Measurements from ENCODE around the gene CITED2. TPM values are rescaled to one million over a fixed set of nuclear protein-coding genes. Genes with fewer than 3 reads are reported as not detected.

Gene CITED2
- total RNA-seq, 1 experiment from 2014 or later, result 110 TPM

- no CpG with 5 or more reads among the region's 5 CpGs for WGBS (ENCODE audit: extremely low coverage, insufficient read length, low lambda C conversion rate)
- no peaks in the 10 kb centered on the region for H3K27me3 Mint-ChIP-seq (ENCODE audit: low read depth)
Measured at GRCh38 chr6:139327038-139327437, 47.4 kb downstream of the CITED2 start.

More at GRCh38 chr6:139327038-139327437, 47.4 kb downstream of the CITED2 start:
- Histone ChIP-seq H3K9me3 (ENCODE audit: control insufficient read depth, low read depth, low read length) (no peaks in the 10 kb centered on the region), H4K8ac (replicated peaks; ENCODE audit: insufficient read length, low read depth, low read length) (no peak overlapping the region), H3K27ac (ENCODE audit: insufficient read length, low read depth, low read length) (no peak overlapping the region), H2BK15ac (ENCODE audit: low read depth, low read length) (no peak overlapping the region), H3K79me2 (ENCODE audit: insufficient read depth, low read length) (no peaks in the 10 kb centered on the region), H4K5ac (ENCODE audit: insufficient read length, low read depth, low read length) (no peak overlapping the region), H3K4me1 (ENCODE audit: insufficient read depth, low read length) (peaks cover 3% of the 10 kb centered on the region; the same call in 1 of the 2 replicates), H4K91ac (ENCODE audit: insufficient read length, low read depth, low read length) (no peak overlapping the region), H3K27me3 (ENCODE audit: insufficient read depth, low read length) (no peaks in the 10 kb centered on the region), H2BK20ac (ENCODE audit: low read depth, low read length, poor library complexity, severe bottlenecking) (no peak overlapping the region), H2BK120ac (ENCODE audit: low read depth, low read length, poor library complexity, severe bottlenecking) (no peak overlapping the region), H3K23ac (ENCODE audit: insufficient read length, low read depth, low read length) (no peak overlapping the region), H2BK12ac (ENCODE audit: insufficient read length, low read depth, low read length) (no peak overlapping the region), H3K9ac (ENCODE audit: extremely low read depth, insufficient read length, low read length) (no peak overlapping the region), H3K14ac (ENCODE audit: insufficient read depth, low read length) (no peak overlapping the region), H3K23me2 (ENCODE audit: insufficient read length, low read depth, low read length, poor library complexity, severe bottlenecking) (no peaks in the 10 kb centered on the region), H4K20me1 (ENCODE audit: control insufficient read depth, insufficient read depth, insufficient read length) (no peaks in the 10 kb centered on the region), H3T11ph (ENCODE audit: low read length) (no peak overlapping the region), H3K4me2 (ENCODE audit: insufficient read depth, insufficient read length, low read length) (no peak overlapping the region), H3K56ac (ENCODE audit: insufficient read length, low read depth, low read length) (no peak overlapping the region), H2BK5ac (ENCODE audit: insufficient read length, low read length) (no peak overlapping the region), H2AFZ (ENCODE audit: low read length) (no peak overlapping the region), H3K18ac (ENCODE audit: insufficient read length, low read depth, low read length) (no peak overlapping the region), H3K4ac (ENCODE audit: low read depth, low read length) (no peak overlapping the region), H2AK5ac (ENCODE audit: insufficient read length, low read length) (no peak overlapping the region), H3K79me1 (ENCODE audit: insufficient read depth, low read depth, low read length, poor library complexity, severe bottlenecking) (no peaks in the 10 kb centered on the region)
- peaks cover 0 to 5% of the 10 kb centered on the region in 2 experiments; a peak in 1 of 5 replicates for H3K9me3 Mint-ChIP-seq
- H3K36me3 Mint-ChIP-seq (ENCODE audit: insufficient read depth in 1 of 3, low read depth in 3 of 3), result peaks cover 0 to 4% (median 2%) of the 10 kb centered on the region in 3 experiments; a peak in 5 of 7 replicates
- H3K27ac Mint-ChIP-seq, result no peak overlapping the region
- peaks cover 6 to 9% of the 10 kb centered on the region in 2 experiments for H3K4me1 Mint-ChIP-seq
- no peak for TF ChIP-seq CTCF (conservative IDR thresholded peaks at IDR 0.05)
- no peak for DNase-seq
- no peak overlapping the region for H3K4me3 Mint-ChIP-seq
